Stomach (tissue), 4 donors: ENCODE results near the gene STK17A.

Source experiments
- EP300 ChIP-seq: sonication (generic); formaldehyde crosslinking; IDR thresholded peaks from one replicate; pipeline ENCODE4 v1.6.1; 2017; ENCODE audit warnings: antibody characterized with exemption
- POLR2A ChIP-seq, 4 donors: fragments of 450-650 bp; IDR thresholded peaks; one replicate each; pipeline ENCODE4 v1.6.1; 2016; ENCODE audit warnings: antibody characterized with exemption in 4 of 4, control low read depth in 2 of 4, mild to moderate bottlenecking in 1 of 4, moderate library complexity in 1 of 4
- POLR2AphosphoS5 ChIP-seq, 3 donors: sonication (generic); formaldehyde crosslinking; IDR thresholded peaks; one replicate each; pipeline ENCODE4 v1.6.1; 2016; ENCODE audit warnings: antibody characterized with exemption in 3 of 3
- TF ChIP-seq, protein P1 (sequence below), 7 experiments: fragments of 450-650 bp in 4 of 7; fragments of 200-600 bp in 3 of 7; sonication (generic) in 3 of 7; IDR thresholded peaks; one replicate each; pipeline ENCODE4 v1.5.1; 2016 to 2019; ENCODE audit warnings: antibody characterized with exemption in 7 of 7, control low read depth in 2 of 7, mild to moderate bottlenecking in 1 of 7

DNA sequence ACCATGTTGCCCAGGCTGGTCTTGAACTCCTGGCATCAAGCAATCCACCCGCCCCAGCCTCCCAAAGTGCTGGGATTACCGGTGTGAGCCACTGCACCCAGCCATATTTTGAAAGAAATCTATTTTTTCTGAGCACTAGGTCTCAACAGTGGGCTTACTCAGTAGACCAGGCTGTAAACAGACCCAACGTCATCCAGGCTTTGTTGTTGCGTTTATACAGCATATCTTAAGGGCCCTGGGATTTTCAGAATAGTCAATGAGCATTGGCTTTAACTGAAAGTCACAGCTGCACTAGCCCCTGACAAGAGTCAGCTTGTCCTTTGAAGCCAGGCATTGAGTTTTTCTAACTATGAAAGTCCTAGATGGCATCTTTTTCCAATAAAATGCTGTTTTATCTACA is 49.8 kb downstream of the STK17A start:
- TF ChIP-seq POLR2AphosphoS5 (IDR thresholded peaks at IDR 0.05), result no peak
- TF ChIP-seq, protein P1, sequence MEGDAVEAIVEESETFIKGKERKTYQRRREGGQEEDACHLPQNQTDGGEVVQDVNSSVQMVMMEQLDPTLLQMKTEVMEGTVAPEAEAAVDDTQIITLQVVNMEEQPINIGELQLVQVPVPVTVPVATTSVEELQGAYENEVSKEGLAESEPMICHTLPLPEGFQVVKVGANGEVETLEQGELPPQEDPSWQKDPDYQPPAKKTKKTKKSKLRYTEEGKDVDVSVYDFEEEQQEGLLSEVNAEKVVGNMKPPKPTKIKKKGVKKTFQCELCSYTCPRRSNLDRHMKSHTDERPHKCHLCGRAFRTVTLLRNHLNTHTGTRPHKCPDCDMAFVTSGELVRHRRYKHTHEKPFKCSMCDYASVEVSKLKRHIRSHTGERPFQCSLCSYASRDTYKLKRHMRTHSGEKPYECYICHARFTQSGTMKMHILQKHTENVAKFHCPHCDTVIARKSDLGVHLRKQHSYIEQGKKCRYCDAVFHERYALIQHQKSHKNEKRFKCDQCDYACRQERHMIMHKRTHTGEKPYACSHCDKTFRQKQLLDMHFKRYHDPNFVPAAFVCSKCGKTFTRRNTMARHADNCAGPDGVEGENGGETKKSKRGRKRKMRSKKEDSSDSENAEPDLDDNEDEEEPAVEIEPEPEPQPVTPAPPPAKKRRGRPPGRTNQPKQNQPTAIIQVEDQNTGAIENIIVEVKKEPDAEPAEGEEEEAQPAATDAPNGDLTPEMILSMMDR (IDR thresholded peaks at IDR 0.05), result no peak
- no peak for TF ChIP-seq POLR2A (IDR thresholded peaks at IDR 0.05)
- no peak for TF ChIP-seq EP300
